Measurements from ENCODE around the gene PLCH2. TPM values are rescaled to one million over a fixed set of nuclear protein-coding genes. Genes with fewer than 3 reads are reported as not detected.

The PLCH2 gene
- total RNA-seq, 1 donor from 2014 or later: 3.8 TPM

- no peak for DNase-seq
- no peak for ATAC-seq
- no peak for TF ChIP-seq CTCF (IDR thresholded peaks at IDR 0.05)
- no peak overlapping the region for H3K27ac ChIP-seq
- no peaks in the 10 kb centered on the region for H3K9me3 ChIP-seq
- H3K36me3 ChIP-seq: no peaks in the 10 kb centered on the region
- H3K4me3 ChIP-seq: no peak overlapping the region
- no peaks in the 10 kb centered on the region for H3K4me1 ChIP-seq
- intact Hi-C loops (cut with DNase I): no loop called here
- H3K27me3 ChIP-seq (ENCODE audit: low read depth): no peaks in the 10 kb centered on the region
Observed at GRCh38 chr1:2483026-2483425, 6.9 kb downstream of the PLCH2 start.

GRCh38 chr1:2483970-2484369, 7.9 kb downstream of the PLCH2 start:
- Histone ChIP-seq H3K27me3 (ENCODE audit: low read depth) (no peaks in the 10 kb centered on the region), H3K36me3 (no peaks in the 10 kb centered on the region), H3K27ac (no peak overlapping the region), H3K4me3 (no peak overlapping the region), H3K9me3 (peaks cover 4% of the 10 kb centered on the region), H3K4me1 (no peaks in the 10 kb centered on the region)
- no peak for TF ChIP-seq CTCF (IDR thresholded peaks at IDR 0.05)
- ATAC-seq (no peak), DNase-seq (no peak)
- intact Hi-C loops (cut with DNase I): no loop called here

- ATAC-seq (no peak), DNase-seq (no peak)
- H3K27me3 ChIP-seq (ENCODE audit: low read depth): peaks cover 5% of the 10 kb centered on the region
- intact Hi-C loops (cut with DNase I): no loop called here
- H3K4me1 ChIP-seq: no peaks in the 10 kb centered on the region
- no peak for TF ChIP-seq CTCF (IDR thresholded peaks at IDR 0.05)
- no peaks in the 10 kb centered on the region for H3K36me3 ChIP-seq
- H3K4me3 ChIP-seq: no peak overlapping the region
- peaks cover 4% of the 10 kb centered on the region for H3K9me3 ChIP-seq
- no peak overlapping the region for H3K27ac ChIP-seq
Observed at GRCh38 chr1:2486041-2486440, 10.0 kb downstream of the PLCH2 start.

- Histone ChIP-seq H3K36me3 (no peaks in the 10 kb centered on the region), H3K9me3 (peaks cover 4% of the 10 kb centered on the region), H3K4me3 (no peak overlapping the region), H3K27ac (no peak overlapping the region), H3K4me1 (no peaks in the 10 kb centered on the region), H3K27me3 (ENCODE audit: low read depth) (peaks cover 7% of the 10 kb centered on the region)
- ATAC-seq: no peak
- intact Hi-C loops (cut with DNase I): no loop called here
- DNase-seq: no peak
- no peak for TF ChIP-seq CTCF (IDR thresholded peaks at IDR 0.05)
Observed at GRCh38 chr1:2486558-2486957, 10.5 kb downstream of the PLCH2 start.

- no peak overlapping the region for H3K4me3 ChIP-seq
- no peaks in the 10 kb centered on the region for H3K36me3 ChIP-seq
- H3K4me1 ChIP-seq: no peaks in the 10 kb centered on the region
- ATAC-seq (no peak), DNase-seq (no peak)
- H3K27me3 ChIP-seq (ENCODE audit: low read depth): peaks cover 7% of the 10 kb centered on the region
- H3K27ac ChIP-seq: no peak overlapping the region
- TF ChIP-seq CTCF (IDR thresholded peaks at IDR 0.05): no peak
- H3K9me3 ChIP-seq: peaks cover 4% of the 10 kb centered on the region
- intact Hi-C loops (cut with DNase I): no loop called here
Observed at GRCh38 chr1:2488688-2489087, 12.6 kb downstream of the PLCH2 start.

GRCh38 chr1:2489615-2490014, 13.5 kb downstream of the PLCH2 start:
- no peak for DNase-seq
- TF ChIP-seq CTCF (IDR thresholded peaks at IDR 0.05): no peak
- ATAC-seq: no peak
- Histone ChIP-seq H3K27me3 (ENCODE audit: low read depth) (peaks cover 7% of the 10 kb centered on the region), H3K4me1 (no peaks in the 10 kb centered on the region), H3K4me3 (no peak overlapping the region), H3K36me3 (no peaks in the 10 kb centered on the region), H3K27ac (no peak overlapping the region), H3K9me3 (peaks cover 4% of the 10 kb centered on the region)
- intact Hi-C loops (cut with DNase I): no loop called here
